Kasumi-1 (cell line): Measurements from ENCODE around the gene IGFBP6.

Source experiments
- DNase-seq, 2 experiments: peaks; one replicate each; lab custom pipeline; 2025; lab: John Stamatoyannopoulos, UW

IGFBP6 gene

DNA sequence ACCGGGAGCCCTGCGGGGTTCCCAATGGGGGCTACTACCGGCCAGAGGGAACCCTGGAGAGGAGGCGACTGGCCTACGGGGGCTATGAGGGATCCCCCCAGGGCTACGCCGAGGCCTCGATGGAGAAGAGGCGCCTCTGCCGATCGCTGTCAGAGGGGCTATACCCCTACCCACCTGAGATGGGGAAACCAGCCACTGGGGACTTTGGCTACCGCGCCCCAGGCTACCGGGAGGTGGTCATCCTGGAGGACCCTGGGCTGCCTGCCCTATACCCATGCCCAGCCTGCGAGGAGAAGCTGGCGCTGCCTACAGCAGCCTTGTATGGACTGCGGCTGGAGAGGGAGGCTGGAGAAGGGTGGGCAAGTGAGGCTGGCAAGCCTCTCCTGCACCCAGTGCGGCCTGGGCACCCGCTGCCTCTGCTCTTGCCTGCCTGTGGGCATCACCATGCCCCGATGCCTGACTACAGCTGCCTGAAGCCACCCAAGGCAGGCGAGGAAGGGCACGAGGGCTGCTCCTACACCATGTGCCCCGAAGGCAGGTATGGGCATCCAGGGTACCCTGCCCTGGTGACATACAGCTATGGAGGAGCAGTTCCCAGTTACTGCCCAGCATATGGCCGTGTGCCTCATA lies 37.9 kb upstream of the IGFBP6 start:
- DNase-seq, result no peak

DNA sequence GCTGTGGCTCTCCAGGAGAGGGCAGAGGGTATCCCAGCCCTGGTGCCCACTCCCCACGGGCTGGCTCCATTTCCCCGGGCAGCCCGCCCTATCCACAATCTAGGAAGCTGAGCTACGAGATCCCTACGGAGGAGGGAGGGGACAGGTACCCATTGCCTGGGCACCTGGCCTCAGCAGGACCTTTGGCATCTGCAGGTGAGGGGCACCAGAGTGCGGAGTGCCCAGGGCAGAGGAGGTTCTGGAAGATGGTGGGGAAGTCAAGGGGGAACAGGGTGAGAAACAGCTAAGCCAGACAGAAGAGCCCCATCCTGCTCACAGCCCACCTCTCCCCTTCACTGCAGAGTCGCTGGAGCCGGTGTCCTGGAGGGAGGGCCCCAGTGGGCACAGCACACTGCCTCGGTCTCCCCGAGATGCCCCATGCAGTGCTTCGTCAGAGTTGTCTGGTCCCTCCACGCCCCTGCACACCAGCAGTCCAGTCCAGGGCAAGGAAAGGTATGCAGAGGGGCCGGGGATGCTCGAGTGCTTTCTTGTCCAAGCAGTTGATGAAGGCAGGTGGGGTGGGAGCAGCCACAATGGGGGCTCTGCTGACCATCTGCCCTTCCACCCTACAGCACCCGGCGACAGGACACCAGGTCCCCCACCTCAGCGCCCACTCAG lies 37.3 kb upstream of the IGFBP6 start:
- no peak for DNase-seq

DNA sequence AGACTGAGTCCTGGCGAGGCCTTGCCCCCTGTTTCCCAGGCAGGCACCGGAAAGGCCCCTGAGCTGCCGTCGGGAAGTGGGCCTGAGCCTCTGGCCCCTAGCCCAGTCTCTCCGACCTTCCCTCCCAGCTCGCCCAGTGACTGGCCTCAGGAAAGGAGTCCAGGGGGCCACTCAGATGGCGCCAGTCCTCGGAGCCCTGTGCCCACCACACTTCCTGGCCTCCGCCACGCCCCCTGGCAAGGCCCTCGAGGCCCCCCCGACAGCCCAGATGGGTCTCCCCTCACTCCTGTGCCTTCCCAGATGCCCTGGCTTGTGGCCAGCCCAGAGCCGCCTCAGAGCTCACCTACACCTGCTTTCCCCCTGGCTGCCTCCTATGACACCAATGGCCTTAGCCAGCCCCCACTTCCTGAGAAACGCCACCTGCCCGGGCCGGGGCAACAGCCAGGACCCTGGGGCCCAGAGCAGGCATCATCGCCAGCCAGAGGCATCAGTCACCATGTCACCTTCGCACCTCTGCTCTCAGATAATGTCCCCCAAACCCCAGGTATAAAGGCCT lies 36.7 kb upstream of the IGFBP6 start:
- DNase-seq, result no peak

DNA sequence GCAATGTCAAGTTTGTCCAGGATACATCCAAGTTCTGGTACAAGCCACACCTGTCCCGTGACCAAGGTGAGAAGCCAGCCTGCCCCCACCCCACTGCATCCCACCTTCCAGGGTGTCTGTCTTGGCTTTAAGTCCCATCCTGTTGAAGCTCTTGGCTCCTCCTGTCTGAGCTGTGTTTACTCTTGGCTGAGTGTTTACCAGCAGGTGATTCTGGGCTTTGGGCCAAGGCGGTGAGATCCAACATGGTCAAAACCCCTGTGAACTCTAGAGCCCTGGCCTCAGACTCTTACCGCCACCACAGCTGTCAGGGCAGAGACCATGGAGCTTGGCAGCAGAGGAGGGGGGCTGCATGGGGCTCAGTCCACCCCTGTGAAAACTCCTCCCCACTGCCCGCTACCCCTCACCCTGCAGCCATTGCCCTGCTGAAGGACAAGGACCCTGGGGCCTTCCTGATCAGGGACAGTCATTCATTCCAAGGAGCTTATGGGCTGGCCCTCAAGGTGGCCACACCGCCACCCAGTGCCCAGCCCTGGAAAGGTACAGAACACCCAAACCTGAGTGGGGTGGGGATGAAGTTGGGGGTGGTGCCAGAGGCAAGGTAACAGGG lies 36.0 kb upstream of the IGFBP6 start:
- no peak for DNase-seq

- DNase-seq, result no peak
Measured at GRCh38 chr12:53062011-53062961, 35.2 kb upstream of the IGFBP6 start.

DNA sequence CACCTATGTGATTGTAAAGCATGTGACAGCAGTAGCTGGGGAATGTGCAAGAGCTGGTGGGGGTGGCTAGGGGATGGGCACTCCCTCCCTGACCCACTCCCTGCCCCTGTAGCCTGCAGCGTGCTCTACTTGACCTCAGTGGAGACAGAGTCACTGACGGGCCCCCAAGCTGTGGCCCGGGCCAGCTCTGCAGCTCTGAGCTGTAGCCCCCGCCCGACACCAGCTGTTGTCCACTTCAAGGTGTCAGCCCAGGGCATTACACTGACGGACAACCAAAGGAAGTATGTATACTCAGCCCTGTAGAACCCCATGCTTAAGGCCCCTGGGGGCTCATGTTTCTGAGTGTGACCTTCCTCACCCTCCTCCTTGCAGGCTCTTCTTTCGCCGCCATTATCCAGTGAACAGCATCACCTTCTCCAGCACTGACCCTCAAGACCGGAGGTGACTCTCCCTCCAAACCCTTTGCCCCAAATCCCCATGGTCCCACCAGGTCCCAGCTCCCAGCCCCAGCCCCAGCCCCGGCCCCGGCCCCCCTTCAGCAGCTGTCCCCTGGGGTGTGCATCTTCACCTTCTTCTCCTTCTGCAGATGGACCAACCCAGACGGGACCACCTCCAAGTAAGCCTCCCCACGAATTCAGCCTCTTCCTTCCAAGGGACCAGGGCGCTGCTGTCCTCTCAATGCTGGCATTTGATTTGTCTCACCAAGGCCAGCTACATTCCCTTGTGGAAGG lies 34.3 kb upstream of the IGFBP6 start:
- DNase-seq, result no peak

- no peak for DNase-seq
Measured at GRCh38 chr12:53063708-53064612, 33.5 kb upstream of the IGFBP6 start.

- DNase-seq, result no peak
Measured at GRCh38 chr12:53064613-53065436, 32.6 kb upstream of the IGFBP6 start.

DNA sequence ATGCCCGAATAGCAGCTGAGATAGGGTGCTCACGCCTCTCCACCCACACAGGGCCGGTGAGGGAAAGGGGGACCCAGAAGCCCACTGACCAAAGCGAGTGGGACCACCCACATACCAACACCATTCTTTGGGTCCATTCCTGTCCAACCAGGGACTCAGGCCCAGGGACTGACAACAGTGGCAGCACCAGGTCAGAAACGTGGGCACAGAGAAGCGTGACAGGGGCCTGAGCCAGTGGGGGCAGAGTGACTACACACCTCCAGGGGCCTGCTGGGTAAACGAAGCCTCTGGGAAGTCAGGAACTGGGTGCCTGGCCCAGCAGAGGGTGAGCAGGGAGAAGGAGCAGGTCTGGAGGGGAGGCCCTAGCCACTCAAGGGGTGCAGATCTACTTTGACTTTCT lies 32.0 kb upstream of the IGFBP6 start:
- DNase-seq, result no peak

DNA sequence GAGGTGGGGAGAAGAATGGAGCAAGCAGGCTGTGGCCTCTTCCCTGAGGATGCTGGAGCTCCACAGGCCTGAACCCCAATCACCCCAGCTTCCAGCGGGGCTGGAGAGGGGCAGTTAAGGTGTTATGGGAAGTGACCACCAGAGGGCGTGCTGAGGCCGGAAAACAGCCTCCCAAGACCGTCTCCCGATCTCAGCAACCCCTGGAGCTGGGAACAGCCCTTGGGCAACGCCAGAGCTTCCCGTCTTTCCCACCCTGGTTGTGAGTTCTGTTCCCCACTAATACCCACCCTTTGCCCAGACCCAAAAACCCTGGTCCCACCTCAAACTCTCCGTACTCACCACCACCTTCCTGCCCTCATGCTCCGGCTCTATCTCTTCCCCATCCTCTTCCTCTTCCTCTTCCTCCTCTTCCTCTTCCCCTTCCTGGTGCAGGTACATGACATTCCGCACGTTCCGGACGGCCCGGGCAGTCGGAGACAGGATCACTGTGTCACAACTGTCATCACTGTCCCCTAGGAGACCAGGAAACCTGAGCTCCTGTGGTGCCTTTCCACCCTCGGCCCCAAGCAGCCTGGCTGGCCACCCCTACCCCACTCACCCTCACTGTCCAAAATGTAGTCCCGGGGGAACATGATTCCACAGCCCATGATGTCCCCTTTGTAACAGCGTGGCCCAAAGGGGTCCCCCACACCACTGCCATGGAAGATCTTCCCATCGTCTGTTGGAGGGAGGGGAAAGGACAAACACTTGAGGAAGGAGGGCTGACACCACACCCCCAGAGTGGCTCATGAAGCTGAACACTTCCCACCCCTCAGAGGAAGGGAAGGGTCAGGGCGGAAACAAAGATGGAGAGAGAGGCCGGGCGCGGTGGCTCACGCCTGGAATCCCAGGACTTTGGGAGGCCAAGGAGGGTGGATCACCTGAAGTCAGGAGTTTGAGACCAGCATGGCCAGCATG lies 31.2 kb upstream of the IGFBP6 start:
- DNase-seq, result peak; percentile 48 to 62

DNA sequence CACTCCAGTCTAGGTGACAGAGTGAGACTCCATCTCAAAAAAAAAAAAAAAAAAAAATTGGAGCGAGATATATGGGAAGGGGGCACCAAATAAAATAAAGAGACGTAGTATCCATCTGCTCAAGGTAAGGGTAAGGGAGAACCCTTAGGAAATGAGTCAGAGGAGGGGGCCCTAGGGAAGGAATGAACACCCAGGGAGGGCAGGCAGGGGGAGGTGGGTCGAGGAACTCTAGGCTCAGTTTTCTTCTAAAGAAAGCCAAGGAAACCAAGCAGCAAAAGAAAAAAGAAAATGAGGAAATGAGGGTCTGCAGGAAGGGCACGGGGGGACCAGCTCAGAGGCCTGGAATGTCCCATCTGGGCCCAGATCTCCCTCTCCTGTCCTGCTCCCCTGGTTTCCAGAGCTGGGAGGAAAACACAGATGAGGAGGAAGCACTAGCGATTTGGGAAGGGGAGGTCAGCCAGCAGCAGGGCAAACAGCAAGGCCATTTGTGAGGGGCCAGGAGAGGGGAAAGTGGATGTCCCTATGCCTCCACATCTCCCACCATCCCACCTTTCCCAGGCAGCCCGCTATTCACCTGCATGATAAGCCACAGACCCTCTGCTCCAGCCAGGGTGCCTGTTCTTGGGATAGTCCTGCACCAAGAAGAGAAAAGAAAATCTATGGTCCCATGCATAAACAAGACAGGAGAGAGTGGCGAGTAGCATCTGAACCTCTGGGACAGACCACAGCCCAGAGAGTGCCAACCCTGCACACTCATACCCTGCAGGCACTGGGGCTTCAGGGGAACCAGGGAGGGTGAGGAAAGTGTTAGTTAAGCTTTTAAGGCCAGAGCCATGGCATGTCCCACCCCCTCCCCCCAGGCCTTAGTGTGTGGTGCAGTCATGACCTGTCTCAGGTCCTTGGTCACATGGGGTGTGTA lies 30.1 kb upstream of the IGFBP6 start:
- no peak for DNase-seq

GRCh38 chr12:53067993-53068770 lies 29.3 kb upstream of the IGFBP6 start:
- no peak for DNase-seq

GRCh38 chr12:53068811-53069585 lies 28.5 kb upstream of the IGFBP6 start:
- DNase-seq, result no peak

- no peak for DNase-seq
Measured at GRCh38 chr12:53069621-53070410, 27.7 kb upstream of the IGFBP6 start.
